HepG2 (cell line): Measurements from ENCODE around the gene SETD1B. TPM values are rescaled to one million over a fixed set of nuclear protein-coding genes. Genes with fewer than 3 reads are reported as not detected.

Experiments used
- AGO1 ChIP-seq: fragments of 200-400 bp; formaldehyde crosslinking; IDR thresholded peaks from 2 replicates; pipeline ENCODE4 v1.6.1; 2017; ENCODE audit warnings: mild to moderate bottlenecking, low read depth, low read length, moderate library complexity; ENCODE audit not compliant: poor library complexity, severe bottlenecking
- ELF3 ChIP-seq: IDR thresholded peaks from 2 replicates; pipeline ENCODE4 v1.6.1; 2016; ENCODE audit warnings: missing genetic modification reagents, missing compliant biosample characterization
- FOXP1 ChIP-seq, 2 experiments: fragments of 450-650 bp in 1 of 2; IDR thresholded peaks; 2 replicates each; pipeline ENCODE4 v1.6.1; 2017 to 2018; ENCODE audit warnings: antibody characterized with exemption in 1 of 2
- GFI1 ChIP-seq: sonication (generic); formaldehyde crosslinking; IDR thresholded peaks from 2 replicates; pipeline ENCODE4 v1.5.0; 2020; ENCODE audit warnings: missing genetic modification reagents, mild to moderate bottlenecking, borderline replicate concordance
- HNF4G ChIP-seq, 2 experiments: sonication (generic) in 1 of 2; formaldehyde crosslinking in 1 of 2; IDR thresholded peaks; 2 replicates each; pipeline versions ENCODE4 v1.4.0 to v1.6.1; 2011 to 2020; ENCODE audit warnings: borderline replicate concordance in 2 of 2, low read depth in 2 of 2, mild to moderate bottlenecking in 2 of 2, low read length in 1 of 2, missing genetic modification reagents in 1 of 2, moderate library complexity in 1 of 2
- HOXD1 ChIP-seq: sonication (generic); formaldehyde crosslinking; IDR thresholded peaks from 2 replicates; pipeline ENCODE4 v1.5.0; 2020; ENCODE audit warnings: missing genetic modification reagents
- MTF1 ChIP-seq: sonication (generic); formaldehyde crosslinking; IDR thresholded peaks from 2 replicates; pipeline ENCODE4 v1.5.0; 2020; ENCODE audit warnings: missing genetic modification reagents
- NCOA1 ChIP-seq: sonication (generic); formaldehyde crosslinking; IDR thresholded peaks from 2 replicates; pipeline ENCODE4 v1.9.0; 2021; ENCODE audit warnings: missing genetic modification reagents
- NONO ChIP-seq, 2 experiments: fragments of 450-650 bp in 1 of 2; sonication (generic) in 1 of 2; formaldehyde crosslinking in 1 of 2; IDR thresholded peaks in 1 of 2; conservative IDR thresholded peaks in 1 of 2; 2 replicates each; pipeline versions ENCODE4 v1.6.1 to v1.8.0; 2017 to 2022; ENCODE audit warnings: mild to moderate bottlenecking in 1 of 2, missing genetic modification reagents in 1 of 2, moderate library complexity in 1 of 2
- SP5 ChIP-seq: IDR thresholded peaks from 2 replicates; pipeline ENCODE4 v1.6.1; 2016; ENCODE audit warnings: low read depth, borderline replicate concordance
- TEAD3 ChIP-seq: optimal IDR thresholded peaks from 2 replicates; pipeline ENCODE3; 2016; ENCODE audit warnings: borderline replicate concordance
- ZNF263 ChIP-seq: sonication (generic); formaldehyde crosslinking; IDR thresholded peaks from 2 replicates; pipeline ENCODE4 v1.4.0; 2020; ENCODE audit warnings: missing genetic modification reagents
- ZNF326 ChIP-seq: sonication (generic); formaldehyde crosslinking; IDR thresholded peaks from 2 replicates; pipeline ENCODE4 v1.4.0; 2020; ENCODE audit warnings: missing genetic modification reagents, borderline replicate concordance
- ZNF773 ChIP-seq: sonication (generic); formaldehyde crosslinking; IDR thresholded peaks from 2 replicates; pipeline ENCODE4 v1.4.0; 2020; ENCODE audit warnings: missing genetic modification reagents, borderline replicate concordance
- polyA plus RNA-seq, 8 experiments: library from polyadenylated mRNA; depleted of rRNA in 3 of 8; stranded (reverse) in 7 of 8; unstranded in 1 of 8; fragments of >200 nt; fragmentation: Illumina TruSeq in 4 of 8; extraction: Trizol in 4 of 8; gene quantifications; 2 replicates each; pipeline versions ENCODE4 v1.2.1 to v1.2.3, GENCODE V29; 2011 to 2016; ENCODE audit warnings: low read depth in 4 of 8, missing spikeins in 1 of 8, mixed read lengths in 1 of 8; ENCODE audit not compliant: insufficient read depth in 1 of 8
- total RNA-seq, 5 experiments: library from RNA; depleted of rRNA; stranded (reverse); fragments of >200 nt; fragmentation: Illumina TruSeq; extraction: Trizol; gene quantifications; 2 replicates each; pipeline ENCODE4 v1.2.3, GENCODE V29; 2016; ENCODE audit warnings: low read depth in 1 of 5
- TF ChIP-seq, protein P1 (sequence below): sonication (generic); formaldehyde crosslinking; IDR thresholded peaks from 2 replicates; pipeline ENCODE4 v1.5.1; 2020; ENCODE audit warnings: missing genetic modification reagents, mild to moderate bottlenecking, borderline replicate concordance
- TF ChIP-seq, protein P2 (sequence below): sonication (generic); formaldehyde crosslinking; IDR thresholded peaks from 2 replicates; pipeline ENCODE4 v1.4.0; 2020; ENCODE audit warnings: missing genetic modification reagents
- TF ChIP-seq, protein P3 (sequence below): sonication (generic); formaldehyde crosslinking; IDR thresholded peaks from 2 replicates; pipeline ENCODE4 v1.4.0; 2020; ENCODE audit warnings: missing genetic modification reagents, mild to moderate bottlenecking, borderline replicate concordance
- TF ChIP-seq, protein P4 (sequence below): IDR thresholded peaks from 2 replicates; pipeline ENCODE4 v1.6.1; 2012; ENCODE audit warnings: low read length, improper control_type of control experiment

The SETD1B gene
- total and polyA plus RNA-seq, 2 of the 13 experiments (the other 11 are each of a cell fraction or from before 2014, with no cell fraction given) = 1.1 to 1.4 TPM

DNA sequence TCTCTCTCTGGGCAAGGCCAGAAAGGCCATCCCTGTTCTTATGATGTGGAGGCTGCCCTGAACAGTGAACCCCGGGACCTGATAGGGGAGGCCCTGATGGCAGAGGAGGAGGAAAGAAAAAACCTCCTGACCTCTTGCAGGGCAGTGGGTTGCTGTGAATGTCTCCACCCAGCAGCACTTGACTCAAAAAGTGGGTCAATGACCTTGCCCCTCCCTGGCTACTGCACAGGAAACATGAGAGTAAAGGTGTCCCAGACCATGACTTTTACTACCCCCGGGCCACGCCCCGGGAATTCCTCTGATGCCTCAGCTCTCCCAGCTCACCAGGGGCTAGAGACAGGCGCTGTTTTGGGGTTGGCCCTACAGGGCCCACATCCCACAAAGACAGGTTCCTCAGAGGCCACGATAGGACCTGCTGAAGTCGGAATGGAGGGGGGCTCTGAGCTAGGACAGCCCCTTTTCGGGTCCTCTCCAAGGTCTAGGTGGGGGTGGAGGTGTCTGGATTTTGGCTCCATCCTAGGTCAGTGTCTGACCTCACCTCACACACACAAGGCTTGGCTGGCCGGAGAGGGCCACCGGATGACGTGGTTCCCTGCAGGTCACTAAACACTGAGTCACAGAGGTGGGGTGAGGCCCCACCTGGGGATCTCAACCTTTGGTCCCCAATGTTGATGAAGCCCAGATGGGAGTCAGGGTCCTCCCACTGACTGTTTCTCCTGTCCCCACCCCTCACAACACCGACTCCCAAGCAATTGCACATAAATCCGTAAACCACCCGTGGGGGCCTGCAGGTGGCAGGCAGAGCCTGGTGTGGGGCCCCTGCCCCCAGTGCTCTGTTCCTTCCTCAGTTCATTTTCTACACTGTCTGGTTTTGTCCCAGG is 11.9 kb upstream of the SETD1B start (continued):
- TF ChIP-seq, protein P1, sequence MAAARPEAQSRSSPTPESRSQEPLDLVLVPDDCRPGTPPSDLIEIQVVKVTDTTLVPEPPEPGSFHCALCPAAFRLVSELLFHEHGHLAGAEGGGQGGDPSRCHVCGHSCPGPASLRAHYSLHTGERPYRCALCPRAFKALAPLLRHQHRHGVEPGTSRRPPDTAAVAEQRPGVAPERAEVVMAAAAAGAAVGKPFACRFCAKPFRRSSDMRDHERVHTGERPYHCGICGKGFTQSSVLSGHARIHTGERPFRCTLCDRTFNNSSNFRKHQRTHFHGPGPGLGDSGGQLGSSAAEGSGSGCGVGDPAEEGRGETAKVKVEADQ = no peak
- peak; percentile 96 for TF ChIP-seq SP5 (CRISPR knock-in tag)
- no peak; the same call in 1 of the 2 replicates for TF ChIP-seq ELF3 (CRISPR knock-in tag)
- TF ChIP-seq ZNF326 (CRISPR knock-in tag) = no peak
- TF ChIP-seq, protein P2, sequence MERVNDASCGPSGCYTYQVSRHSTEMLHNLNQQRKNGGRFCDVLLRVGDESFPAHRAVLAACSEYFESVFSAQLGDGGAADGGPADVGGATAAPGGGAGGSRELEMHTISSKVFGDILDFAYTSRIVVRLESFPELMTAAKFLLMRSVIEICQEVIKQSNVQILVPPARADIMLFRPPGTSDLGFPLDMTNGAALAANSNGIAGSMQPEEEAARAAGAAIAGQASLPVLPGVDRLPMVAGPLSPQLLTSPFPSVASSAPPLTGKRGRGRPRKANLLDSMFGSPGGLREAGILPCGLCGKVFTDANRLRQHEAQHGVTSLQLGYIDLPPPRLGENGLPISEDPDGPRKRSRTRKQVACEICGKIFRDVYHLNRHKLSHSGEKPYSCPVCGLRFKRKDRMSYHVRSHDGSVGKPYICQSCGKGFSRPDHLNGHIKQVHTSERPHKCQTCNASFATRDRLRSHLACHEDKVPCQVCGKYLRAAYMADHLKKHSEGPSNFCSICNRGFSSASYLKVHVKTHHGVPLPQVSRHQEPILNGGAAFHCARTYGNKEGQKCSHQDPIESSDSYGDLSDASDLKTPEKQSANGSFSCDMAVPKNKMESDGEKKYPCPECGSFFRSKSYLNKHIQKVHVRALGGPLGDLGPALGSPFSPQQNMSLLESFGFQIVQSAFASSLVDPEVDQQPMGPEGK = peak; percentile 90
- peak; percentile 72; the same call in 1 of the 2 replicates for TF ChIP-seq HNF4G (IDR thresholded peaks at IDR 0.05; ENCODE audit: borderline replicate concordance, low read depth, low read length)
- peak; percentile 80; the same call in 1 of the 2 replicates for TF ChIP-seq HNF4G (CRISPR knock-in tag; IDR thresholded peaks at IDR 0.05; ENCODE audit: borderline replicate concordance, low read depth)
- TF ChIP-seq FOXP1 (IDR thresholded peaks at IDR 0.05) = no peak
- TF ChIP-seq FOXP1 (CRISPR knock-in tag; IDR thresholded peaks at IDR 0.05) = peak; percentile 45; the same call in 1 of the 2 replicates
- TF ChIP-seq, protein P3, sequence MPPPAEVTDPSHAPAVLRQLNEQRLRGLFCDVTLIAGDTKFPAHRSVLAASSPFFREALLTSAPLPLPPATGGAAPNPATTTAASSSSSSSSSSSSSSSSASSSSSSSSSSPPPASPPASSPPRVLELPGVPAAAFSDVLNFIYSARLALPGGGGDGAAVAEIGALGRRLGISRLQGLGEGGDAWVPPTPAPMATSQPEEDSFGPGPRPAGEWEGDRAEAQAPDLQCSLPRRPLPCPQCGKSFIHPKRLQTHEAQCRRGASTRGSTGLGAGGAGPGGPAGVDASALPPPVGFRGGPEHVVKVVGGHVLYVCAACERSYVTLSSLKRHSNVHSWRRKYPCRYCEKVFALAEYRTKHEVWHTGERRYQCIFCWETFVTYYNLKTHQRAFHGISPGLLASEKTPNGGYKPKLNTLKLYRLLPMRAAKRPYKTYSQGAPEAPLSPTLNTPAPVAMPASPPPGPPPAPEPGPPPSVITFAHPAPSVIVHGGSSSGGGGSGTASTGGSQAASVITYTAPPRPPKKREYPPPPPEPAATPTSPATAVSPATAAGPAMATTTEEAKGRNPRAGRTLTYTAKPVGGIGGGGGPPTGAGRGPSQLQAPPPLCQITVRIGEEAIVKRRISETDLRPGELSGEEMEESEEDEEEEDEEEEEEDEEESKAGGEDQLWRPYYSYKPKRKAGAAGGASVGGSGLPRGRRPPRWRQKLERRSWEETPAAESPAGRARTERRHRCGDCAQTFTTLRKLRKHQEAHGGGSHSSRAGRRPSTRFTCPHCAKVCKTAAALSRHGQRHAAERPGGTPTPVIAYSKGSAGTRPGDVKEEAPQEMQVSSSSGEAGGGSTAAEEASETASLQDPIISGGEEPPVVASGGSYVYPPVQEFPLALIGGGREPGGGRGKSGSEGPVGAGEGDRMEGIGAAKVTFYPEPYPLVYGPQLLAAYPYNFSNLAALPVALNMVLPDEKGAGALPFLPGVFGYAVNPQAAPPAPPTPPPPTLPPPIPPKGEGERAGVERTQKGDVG (CRISPR knock-in tag) = no peak
- TF ChIP-seq AGO1 = no peak
- TF ChIP-seq MTF1 (CRISPR knock-in tag) = no peak
- TF ChIP-seq ZNF263 (CRISPR knock-in tag) = peak; percentile 52
- no peak for TF ChIP-seq NCOA1
- TF ChIP-seq NONO (IDR thresholded peaks at IDR 0.05) = no peak
- TF ChIP-seq NONO (CRISPR knock-in tag; conservative IDR thresholded peaks at IDR 0.05) = 0 out of 2 replicates have a peak, but pooled peaks have one; percentile 35
- TF ChIP-seq ZNF773 (CRISPR knock-in tag) = no peak
- peak; percentile 45; the same call in 1 of the 2 replicates for TF ChIP-seq GFI1 (CRISPR knock-in tag)
- TF ChIP-seq, protein P4, sequence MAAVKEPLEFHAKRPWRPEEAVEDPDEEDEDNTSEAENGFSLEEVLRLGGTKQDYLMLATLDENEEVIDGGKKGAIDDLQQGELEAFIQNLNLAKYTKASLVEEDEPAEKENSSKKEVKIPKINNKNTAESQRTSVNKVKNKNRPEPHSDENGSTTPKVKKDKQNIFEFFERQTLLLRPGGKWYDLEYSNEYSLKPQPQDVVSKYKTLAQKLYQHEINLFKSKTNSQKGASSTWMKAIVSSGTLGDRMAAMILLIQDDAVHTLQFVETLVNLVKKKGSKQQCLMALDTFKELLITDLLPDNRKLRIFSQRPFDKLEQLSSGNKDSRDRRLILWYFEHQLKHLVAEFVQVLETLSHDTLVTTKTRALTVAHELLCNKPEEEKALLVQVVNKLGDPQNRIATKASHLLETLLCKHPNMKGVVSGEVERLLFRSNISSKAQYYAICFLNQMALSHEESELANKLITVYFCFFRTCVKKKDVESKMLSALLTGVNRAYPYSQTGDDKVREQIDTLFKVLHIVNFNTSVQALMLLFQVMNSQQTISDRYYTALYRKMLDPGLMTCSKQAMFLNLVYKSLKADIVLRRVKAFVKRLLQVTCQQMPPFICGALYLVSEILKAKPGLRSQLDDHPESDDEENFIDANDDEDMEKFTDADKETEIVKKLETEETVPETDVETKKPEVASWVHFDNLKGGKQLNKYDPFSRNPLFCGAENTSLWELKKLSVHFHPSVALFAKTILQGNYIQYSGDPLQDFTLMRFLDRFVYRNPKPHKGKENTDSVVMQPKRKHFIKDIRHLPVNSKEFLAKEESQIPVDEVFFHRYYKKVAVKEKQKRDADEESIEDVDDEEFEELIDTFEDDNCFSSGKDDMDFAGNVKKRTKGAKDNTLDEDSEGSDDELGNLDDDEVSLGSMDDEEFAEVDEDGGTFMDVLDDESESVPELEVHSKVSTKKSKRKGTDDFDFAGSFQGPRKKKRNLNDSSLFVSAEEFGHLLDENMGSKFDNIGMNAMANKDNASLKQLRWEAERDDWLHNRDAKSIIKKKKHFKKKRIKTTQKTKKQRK = no peak
- peak; percentile 53 for TF ChIP-seq TEAD3 (CRISPR knock-in tag)
- no peak; the same call in 1 of the 2 replicates for TF ChIP-seq HOXD1 (CRISPR knock-in tag)
